Mucosa of gallbladder (tissue), 1 donor: ENCODE results near the gene SLITRK2. TPM values are rescaled to one million over a fixed set of nuclear protein-coding genes. Genes with fewer than 3 reads are reported as not detected.

Experiments used
- DNase-seq: peaks from one replicate; pipeline ENCODE4 v3.0.0-alpha.2; 2020; ENCODE audit warnings: low spot score
- total RNA-seq: library from RNA; stranded (reverse); gene quantifications from one replicate; pipeline ENCODE4 v1.2.1, GENCODE V29; 2021
- donor health status: DM: no; HTN: no; CAD: no.

Gene SLITRK2
- total RNA-seq, 1 donor from 2014 or later: 0.14 TPM

DNA sequence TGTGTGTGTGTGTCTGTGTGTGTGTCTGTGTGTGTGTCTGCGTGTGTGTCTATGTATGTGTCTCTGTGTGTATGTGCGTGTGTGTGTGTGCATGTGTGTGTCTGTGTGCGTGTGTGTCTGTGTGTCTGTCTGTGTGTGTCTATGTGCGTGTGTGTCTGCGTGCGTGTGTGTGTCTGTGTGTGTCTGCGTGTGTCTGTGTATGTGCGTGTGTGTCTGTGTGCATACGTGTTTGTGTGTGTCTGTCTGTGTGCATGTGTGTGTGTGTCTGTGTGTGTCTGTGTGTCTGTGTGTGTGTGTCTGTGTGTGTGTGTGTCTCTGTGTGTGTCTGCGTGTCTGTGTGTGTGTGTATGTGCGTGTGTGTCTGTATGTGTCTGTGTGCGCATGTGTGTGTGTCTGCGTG is 35.6 kb downstream of the SLITRK2 start:
- no peak for DNase-seq

GRCh38 chrX:145856181-145856580 is 38.6 kb downstream of the SLITRK2 start:
- no peak for DNase-seq

GRCh38 chrX:145861818-145862217 is 44.2 kb downstream of the SLITRK2 start:
- no peak for DNase-seq

GRCh38 chrX:145865082-145865481 is 47.5 kb downstream of the SLITRK2 start:
- DNase-seq: no peak
